ENCODE data around the gene DIMT1. TPM values are rescaled to one million over a fixed set of nuclear protein-coding genes. Genes with fewer than 3 reads are reported as not detected.
A peak's percentile ranks its signal among the peaks of the same experiment; 100 is the strongest.

DIMT1 gene
- total and polyA plus RNA-seq, 2 donors (not counting 1 experiment from before 2014, with no cell fraction given) = 26.4 to 41.3 TPM

DNA sequence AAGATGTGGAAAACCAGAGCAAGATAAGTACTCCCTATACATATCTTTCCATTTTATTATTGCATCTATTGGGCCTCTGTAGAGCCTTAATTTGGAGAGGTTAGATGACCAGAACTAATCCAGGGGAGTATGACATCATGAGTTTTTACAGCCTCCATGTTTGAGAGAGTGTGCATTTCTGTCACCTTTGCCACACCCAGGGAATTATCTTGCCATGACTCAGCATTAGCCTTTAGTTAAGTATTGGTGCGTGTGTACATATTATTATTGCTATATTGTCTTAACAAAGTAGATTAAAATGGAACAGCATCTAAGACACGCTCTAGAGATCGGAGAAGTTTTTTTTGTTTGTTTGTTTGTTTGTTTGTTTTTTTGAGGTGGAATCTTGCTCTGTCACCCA is 27.6 kb downstream of the DIMT1 start:
- peak; percentile 10 to 25 for DNase-seq (ENCODE audit: low read depth in 2 of 2)
- TF ChIP-seq CTCF (conservative IDR thresholded peaks at IDR 0.05 in 1 of 2, IDR thresholded peaks at IDR 0.05 in 1 of 2; ENCODE audit: low read depth in 1 of 2, low read length in 2 of 2) (no peak), EZH2 (IDR thresholded peaks at IDR 0.05; ENCODE audit: low read length, missing control alignments) (no peak)
- no peaks in the 10 kb centered on the region for H3K27me3 ChIP-seq (ENCODE audit: control insufficient read depth, insufficient read depth, low read length)
- peaks cover 4% of the 10 kb centered on the region for H3K36me3 ChIP-seq (ENCODE audit: control insufficient read depth, insufficient read depth, low read length)
- H4K20me1 ChIP-seq (ENCODE audit: control insufficient read depth, extremely low read depth, insufficient read depth, low read length) = no peaks in the 10 kb centered on the region
- no peak overlapping the region for H3K9ac ChIP-seq (ENCODE audit: insufficient read depth, low read length)
- H3K4me2 ChIP-seq (ENCODE audit: extremely low read depth, insufficient read depth, low read length) = no peak overlapping the region
- H3K4me3 ChIP-seq (replicated peaks in 1 of 4; ENCODE audit: control extremely low read depth in 1 of 4, insufficient read depth in 1 of 4, low read depth in 3 of 4, low read length in 4 of 4) = no peak overlapping the region
- H3K79me2 ChIP-seq (ENCODE audit: control insufficient read depth, insufficient read depth, low read length) = no peaks in the 10 kb centered on the region
- H3K9me3 ChIP-seq (ENCODE audit: control insufficient read depth, insufficient read depth, low read depth, low read length) = no peaks in the 10 kb centered on the region
- H3K27ac ChIP-seq (ENCODE audit: insufficient read depth, low read length) = no peak overlapping the region
- no peaks in the 10 kb centered on the region for H3K4me1 ChIP-seq (ENCODE audit: control insufficient read depth, extremely low read depth, insufficient read depth, low read length)
- H2AFZ ChIP-seq (ENCODE audit: low read length) = no peak overlapping the region

- Histone ChIP-seq H4K20me1 (ENCODE audit: control insufficient read depth, extremely low read depth, insufficient read depth, low read length) (no peaks in the 10 kb centered on the region), H3K27me3 (ENCODE audit: control insufficient read depth, insufficient read depth, low read length) (no peaks in the 10 kb centered on the region), H3K4me2 (ENCODE audit: extremely low read depth, insufficient read depth, low read length) (no peak overlapping the region), H3K36me3 (ENCODE audit: control insufficient read depth, insufficient read depth, low read length) (peaks cover 4% of the 10 kb centered on the region), H2AFZ (ENCODE audit: low read length) (no peak overlapping the region), H3K79me2 (ENCODE audit: control insufficient read depth, insufficient read depth, low read length) (no peaks in the 10 kb centered on the region), H3K4me3 (replicated peaks in 1 of 4; ENCODE audit: control extremely low read depth in 1 of 4, insufficient read depth in 1 of 4, low read depth in 3 of 4, low read length in 4 of 4) (no peak overlapping the region), H3K9me3 (ENCODE audit: control insufficient read depth, insufficient read depth, low read depth, low read length) (no peaks in the 10 kb centered on the region), H3K4me1 (ENCODE audit: control insufficient read depth, extremely low read depth, insufficient read depth, low read length) (no peaks in the 10 kb centered on the region), H3K9ac (ENCODE audit: insufficient read depth, low read length) (no peak overlapping the region), H3K27ac (ENCODE audit: insufficient read depth, low read length) (no peak overlapping the region)
- TF ChIP-seq EZH2 (IDR thresholded peaks at IDR 0.05; ENCODE audit: low read length, missing control alignments) (no peak), CTCF (conservative IDR thresholded peaks at IDR 0.05 in 1 of 2, IDR thresholded peaks at IDR 0.05 in 1 of 2; ENCODE audit: low read depth in 1 of 2, low read length in 2 of 2) (no peak)
- no peak for DNase-seq (ENCODE audit: low read depth in 2 of 2)
Observed at GRCh38 chr5:62375627-62376026, 28.1 kb downstream of the DIMT1 start.

GRCh38 chr5:62374090-62374489 is 29.6 kb downstream of the DIMT1 start:
- Histone ChIP-seq H3K9me3 (ENCODE audit: control insufficient read depth, insufficient read depth, low read depth, low read length) (no peaks in the 10 kb centered on the region), H4K20me1 (ENCODE audit: control insufficient read depth, extremely low read depth, insufficient read depth, low read length) (no peaks in the 10 kb centered on the region), H3K79me2 (ENCODE audit: control insufficient read depth, insufficient read depth, low read length) (no peaks in the 10 kb centered on the region), H3K27me3 (ENCODE audit: control insufficient read depth, insufficient read depth, low read length) (no peaks in the 10 kb centered on the region), H3K4me1 (ENCODE audit: control insufficient read depth, extremely low read depth, insufficient read depth, low read length) (no peaks in the 10 kb centered on the region), H3K27ac (ENCODE audit: insufficient read depth, low read length) (no peak overlapping the region), H3K9ac (ENCODE audit: insufficient read depth, low read length) (no peak overlapping the region), H2AFZ (ENCODE audit: low read length) (no peak overlapping the region), H3K4me2 (ENCODE audit: extremely low read depth, insufficient read depth, low read length) (no peak overlapping the region), H3K36me3 (ENCODE audit: control insufficient read depth, insufficient read depth, low read length) (peaks cover 4% of the 10 kb centered on the region), H3K4me3 (replicated peaks in 1 of 4; ENCODE audit: control extremely low read depth in 1 of 4, insufficient read depth in 1 of 4, low read depth in 3 of 4, low read length in 4 of 4) (no peak overlapping the region)
- DNase-seq (ENCODE audit: low read depth in 2 of 2) = no peak
- TF ChIP-seq EZH2 (IDR thresholded peaks at IDR 0.05; ENCODE audit: low read length, missing control alignments) (no peak), CTCF (conservative IDR thresholded peaks at IDR 0.05 in 1 of 2, IDR thresholded peaks at IDR 0.05 in 1 of 2; ENCODE audit: low read depth in 1 of 2, low read length in 2 of 2) (no peak)

All from fibroblast of lung (primary cell).